WTC11 (cell line): Measurements from ENCODE around the gene CABP2.

Experiments used
- NR3C1 ChIP-seq: sonication (generic); formaldehyde crosslinking; conservative IDR thresholded peaks from 2 replicates; pipeline ENCODE4 v1.8.1; 2023; ENCODE audit warnings: low read depth, mild to moderate bottlenecking, missing genetic modification reagents
- SP1 ChIP-seq: sonication (generic); formaldehyde crosslinking; conservative IDR thresholded peaks from 2 replicates; pipeline ENCODE4 v1.8.1; 2022; ENCODE audit warnings: missing genetic modification reagents
- TCF7 ChIP-seq: sonication (generic); formaldehyde crosslinking; IDR thresholded peaks from 2 replicates; pipeline ENCODE4 v1.8.0; 2022; ENCODE audit warnings: mild to moderate bottlenecking, low read depth, missing genetic modification reagents, moderate library complexity
- ZNF396 ChIP-seq: fragments of 250-450 bp; sonication (Bioruptor Pico); IDR thresholded peaks from 2 replicates; pipeline ENCODE4 v1.8.0; 2021; ENCODE audit warnings: mild to moderate bottlenecking, moderate library complexity, borderline replicate concordance
- TF ChIP-seq, protein P1 (sequence below): sonication (generic); formaldehyde crosslinking; conservative IDR thresholded peaks from 2 replicates; pipeline ENCODE4 v1.8.1; 2022; ENCODE audit warnings: mild to moderate bottlenecking, missing genetic modification reagents
- TF ChIP-seq, protein P2 (sequence below): fragments of 200-600 bp; IDR thresholded peaks from 2 replicates; pipeline ENCODE4 v1.8.0; 2022; ENCODE audit warnings: antibody characterized with exemption
- TF ChIP-seq, protein P3 (sequence below): sonication (generic); formaldehyde crosslinking; IDR thresholded peaks from 2 replicates; pipeline ENCODE4 v1.8.0; 2022; ENCODE audit warnings: mild to moderate bottlenecking, missing genetic modification reagents

DNA sequence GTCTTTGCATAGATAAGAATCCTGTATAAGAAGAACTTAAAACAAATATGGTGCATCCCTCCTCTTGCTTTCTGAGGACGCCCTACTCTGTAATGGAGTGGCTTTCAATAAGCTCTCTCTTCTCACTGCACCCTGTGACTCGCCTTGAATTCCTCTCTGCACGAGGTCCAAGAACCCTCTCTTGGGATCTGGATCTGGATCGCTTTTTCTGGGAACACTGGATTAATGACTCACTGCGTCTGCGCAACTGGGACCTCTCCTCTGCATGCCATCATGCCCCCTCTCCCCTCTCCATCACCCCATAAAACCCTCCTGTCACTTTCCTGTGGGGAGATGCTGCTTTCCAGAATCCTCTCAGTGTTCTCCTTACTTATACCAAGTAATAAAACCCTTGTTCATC lies 15.1 kb upstream of the CABP2 start:
- TF ChIP-seq, protein P1, sequence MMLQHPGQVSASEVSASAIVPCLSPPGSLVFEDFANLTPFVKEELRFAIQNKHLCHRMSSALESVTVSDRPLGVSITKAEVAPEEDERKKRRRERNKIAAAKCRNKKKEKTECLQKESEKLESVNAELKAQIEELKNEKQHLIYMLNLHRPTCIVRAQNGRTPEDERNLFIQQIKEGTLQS: no peak
- TF ChIP-seq SP1 (CRISPR knock-in tag) (no peak), ZNF396 (CRISPR knock-in tag) (no peak), NR3C1 (CRISPR knock-in tag) (no peak), TCF7 (no peak)
- TF ChIP-seq, protein P2, sequence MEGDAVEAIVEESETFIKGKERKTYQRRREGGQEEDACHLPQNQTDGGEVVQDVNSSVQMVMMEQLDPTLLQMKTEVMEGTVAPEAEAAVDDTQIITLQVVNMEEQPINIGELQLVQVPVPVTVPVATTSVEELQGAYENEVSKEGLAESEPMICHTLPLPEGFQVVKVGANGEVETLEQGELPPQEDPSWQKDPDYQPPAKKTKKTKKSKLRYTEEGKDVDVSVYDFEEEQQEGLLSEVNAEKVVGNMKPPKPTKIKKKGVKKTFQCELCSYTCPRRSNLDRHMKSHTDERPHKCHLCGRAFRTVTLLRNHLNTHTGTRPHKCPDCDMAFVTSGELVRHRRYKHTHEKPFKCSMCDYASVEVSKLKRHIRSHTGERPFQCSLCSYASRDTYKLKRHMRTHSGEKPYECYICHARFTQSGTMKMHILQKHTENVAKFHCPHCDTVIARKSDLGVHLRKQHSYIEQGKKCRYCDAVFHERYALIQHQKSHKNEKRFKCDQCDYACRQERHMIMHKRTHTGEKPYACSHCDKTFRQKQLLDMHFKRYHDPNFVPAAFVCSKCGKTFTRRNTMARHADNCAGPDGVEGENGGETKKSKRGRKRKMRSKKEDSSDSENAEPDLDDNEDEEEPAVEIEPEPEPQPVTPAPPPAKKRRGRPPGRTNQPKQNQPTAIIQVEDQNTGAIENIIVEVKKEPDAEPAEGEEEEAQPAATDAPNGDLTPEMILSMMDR: no peak
- TF ChIP-seq, protein P3, sequence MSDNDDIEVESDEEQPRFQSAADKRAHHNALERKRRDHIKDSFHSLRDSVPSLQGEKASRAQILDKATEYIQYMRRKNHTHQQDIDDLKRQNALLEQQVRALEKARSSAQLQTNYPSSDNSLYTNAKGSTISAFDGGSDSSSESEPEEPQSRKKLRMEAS (CRISPR knock-in tag): no peak
